HepG2 (cell line): ENCODE measurements around the gene CCDC124.

Experiments
- POLR2A ChIP-seq, 2 experiments: IDR thresholded peaks; 2 replicates each; pipeline ENCODE4 v1.6.1; 2011; ENCODE audit warnings: low read depth in 2 of 2, low read length in 2 of 2, mild to moderate bottlenecking in 1 of 2, moderate library complexity in 1 of 2; ENCODE audit not compliant: insufficient read depth in 1 of 2
- SP2 ChIP-seq: sonication (generic); formaldehyde crosslinking; IDR thresholded peaks from 2 replicates; pipeline ENCODE4 v1.5.1; 2020; ENCODE audit warnings: mild to moderate bottlenecking, missing genetic modification reagents
- ZNF124 ChIP-seq: sonication (generic); formaldehyde crosslinking; IDR thresholded peaks from 2 replicates; pipeline ENCODE4 v1.4.0; 2020; ENCODE audit warnings: missing genetic modification reagents
- TF ChIP-seq, protein P1 (sequence below): sonication (generic); formaldehyde crosslinking; conservative IDR thresholded peaks from 2 replicates; pipeline ENCODE4 v1.8.1; 2023; ENCODE audit warnings: missing genetic modification reagents

DNA sequence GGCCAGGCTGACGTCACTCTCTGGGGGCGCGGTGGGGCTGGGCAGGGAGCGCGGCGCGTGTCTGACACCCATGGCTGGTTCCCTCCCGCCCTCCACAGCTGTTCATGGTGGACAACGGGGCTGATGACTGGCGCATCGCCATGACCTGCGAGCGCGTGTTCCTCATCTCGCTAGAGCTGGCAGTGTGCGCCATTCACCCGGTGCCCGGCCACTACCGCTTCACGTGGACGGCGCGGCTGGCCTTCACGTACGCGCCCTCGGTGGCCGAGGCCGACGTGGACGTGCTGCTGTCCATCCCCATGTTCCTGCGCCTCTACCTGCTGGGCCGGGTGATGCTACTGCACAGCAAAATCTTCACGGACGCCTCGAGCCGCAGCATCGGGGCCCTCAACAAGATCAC, 48.8 kb downstream of the CCDC124 start:
- TF ChIP-seq, protein P1, sequence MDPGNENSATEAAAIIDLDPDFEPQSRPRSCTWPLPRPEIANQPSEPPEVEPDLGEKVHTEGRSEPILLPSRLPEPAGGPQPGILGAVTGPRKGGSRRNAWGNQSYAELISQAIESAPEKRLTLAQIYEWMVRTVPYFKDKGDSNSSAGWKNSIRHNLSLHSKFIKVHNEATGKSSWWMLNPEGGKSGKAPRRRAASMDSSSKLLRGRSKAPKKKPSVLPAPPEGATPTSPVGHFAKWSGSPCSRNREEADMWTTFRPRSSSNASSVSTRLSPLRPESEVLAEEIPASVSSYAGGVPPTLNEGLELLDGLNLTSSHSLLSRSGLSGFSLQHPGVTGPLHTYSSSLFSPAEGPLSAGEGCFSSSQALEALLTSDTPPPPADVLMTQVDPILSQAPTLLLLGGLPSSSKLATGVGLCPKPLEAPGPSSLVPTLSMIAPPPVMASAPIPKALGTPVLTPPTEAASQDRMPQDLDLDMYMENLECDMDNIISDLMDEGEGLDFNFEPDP: no peak
- TF ChIP-seq ZNF124 (no peak), SP2 (CRISPR knock-in tag) (no peak), POLR2A (IDR thresholded peaks at IDR 0.05; ENCODE audit: insufficient read depth in 1 of 2, low read depth in 2 of 2, low read length in 2 of 2) (no peak)
